ENCODE measurements around the gene MYD88. TPM values are rescaled to one million over a fixed set of nuclear protein-coding genes. Genes with fewer than 3 reads are reported as not detected.

MYD88 gene
- total and polyA plus RNA-seq, 9 of the 15 experiments (the other 6 are each of a cell fraction or from before 2014, with no cell fraction given), result 3.2 to 47.3 (median 27.6) TPM

DNA sequence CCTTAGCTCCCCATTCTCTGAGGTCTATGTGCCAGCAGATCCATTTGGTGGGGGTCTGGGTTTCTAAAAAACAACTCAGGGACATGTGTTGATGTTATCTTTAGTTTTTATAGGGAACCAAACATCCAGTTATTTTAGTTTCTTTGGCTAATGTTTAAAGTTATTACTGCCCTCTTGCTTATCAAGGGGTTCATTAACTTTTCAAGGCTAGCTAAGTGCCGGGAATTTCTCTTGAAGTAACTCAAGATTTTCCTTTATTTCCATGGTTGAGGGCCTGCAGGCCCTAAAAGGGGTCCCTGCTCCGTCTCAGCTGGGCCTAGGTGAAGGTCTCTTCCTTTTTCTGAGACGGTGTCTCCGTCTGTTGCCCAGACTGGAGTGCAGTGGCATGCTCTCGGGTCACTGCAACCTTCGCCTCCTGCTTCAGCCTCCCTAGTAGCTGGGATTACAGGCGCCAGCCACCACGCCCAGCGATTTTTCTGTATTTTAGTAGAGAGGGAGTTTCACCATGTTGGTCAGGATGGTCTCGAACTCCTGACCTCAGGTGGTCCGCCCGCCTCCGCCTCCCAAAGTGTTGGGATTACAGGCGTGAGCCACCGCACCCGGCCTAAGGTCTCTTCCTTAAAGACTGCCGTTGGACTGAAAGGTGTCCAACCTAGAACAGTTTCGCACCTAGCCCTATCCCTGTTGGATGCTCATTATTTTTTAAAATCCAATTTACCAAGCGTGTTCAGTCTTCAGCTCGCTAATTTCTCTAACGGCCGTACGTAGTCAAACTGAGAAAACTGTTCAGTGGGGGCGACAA is 25.6 kb downstream of the MYD88 start:
- intact Hi-C loops (cut with micrococcal nuclease), result no loop called here
- in situ Hi-C loops (cut with MboI), result no loop called here
- WGBS (ENCODE audit: insufficient coverage, low coverage, missing lambda C conversion rate), result 18% methylated on average over 24 of the region's 24 CpGs
- no peak for TF ChIP-seq BACH1 (tag; IDR thresholded peaks at IDR 0.05)
- no peak for TF ChIP-seq ESRRA (IDR thresholded peaks at IDR 0.05; ENCODE audit: borderline replicate concordance, low read depth)
- no peak for TF ChIP-seq ZBED1 (IDR thresholded peaks at IDR 0.05)
- TF ChIP-seq, protein P1, sequence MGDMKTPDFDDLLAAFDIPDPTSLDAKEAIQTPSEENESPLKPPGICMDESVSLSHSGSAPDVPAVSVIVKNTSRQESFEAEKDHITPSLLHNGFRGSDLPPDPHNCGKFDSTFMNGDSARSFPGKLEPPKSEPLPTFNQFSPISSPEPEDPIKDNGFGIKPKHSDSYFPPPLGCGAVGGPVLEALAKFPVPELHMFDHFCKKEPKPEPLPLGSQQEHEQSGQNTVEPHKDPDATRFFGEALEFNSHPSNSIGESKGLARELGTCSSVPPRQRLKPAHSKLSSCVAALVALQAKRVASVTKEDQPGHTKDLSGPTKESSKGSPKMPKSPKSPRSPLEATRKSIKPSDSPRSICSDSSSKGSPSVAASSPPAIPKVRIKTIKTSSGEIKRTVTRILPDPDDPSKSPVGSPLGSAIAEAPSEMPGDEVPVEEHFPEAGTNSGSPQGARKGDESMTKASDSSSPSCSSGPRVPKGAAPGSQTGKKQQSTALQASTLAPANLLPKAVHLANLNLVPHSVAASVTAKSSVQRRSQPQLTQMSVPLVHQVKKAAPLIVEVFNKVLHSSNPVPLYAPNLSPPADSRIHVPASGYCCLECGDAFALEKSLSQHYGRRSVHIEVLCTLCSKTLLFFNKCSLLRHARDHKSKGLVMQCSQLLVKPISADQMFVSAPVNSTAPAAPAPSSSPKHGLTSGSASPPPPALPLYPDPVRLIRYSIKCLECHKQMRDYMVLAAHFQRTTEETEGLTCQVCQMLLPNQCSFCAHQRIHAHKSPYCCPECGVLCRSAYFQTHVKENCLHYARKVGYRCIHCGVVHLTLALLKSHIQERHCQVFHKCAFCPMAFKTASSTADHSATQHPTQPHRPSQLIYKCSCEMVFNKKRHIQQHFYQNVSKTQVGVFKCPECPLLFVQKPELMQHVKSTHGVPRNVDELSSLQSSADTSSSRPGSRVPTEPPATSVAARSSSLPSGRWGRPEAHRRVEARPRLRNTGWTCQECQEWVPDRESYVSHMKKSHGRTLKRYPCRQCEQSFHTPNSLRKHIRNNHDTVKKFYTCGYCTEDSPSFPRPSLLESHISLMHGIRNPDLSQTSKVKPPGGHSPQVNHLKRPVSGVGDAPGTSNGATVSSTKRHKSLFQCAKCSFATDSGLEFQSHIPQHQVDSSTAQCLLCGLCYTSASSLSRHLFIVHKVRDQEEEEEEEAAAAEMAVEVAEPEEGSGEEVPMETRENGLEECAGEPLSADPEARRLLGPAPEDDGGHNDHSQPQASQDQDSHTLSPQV (IDR thresholded peaks at IDR 0.05), result peak; percentile 38; the same call in 1 of the 2 replicates
- no peak for TF ChIP-seq CHCHD3 (CRISPR knock-in tag; IDR thresholded peaks at IDR 0.05)
- no peak for TF ChIP-seq SMARCB1 (IDR thresholded peaks at IDR 0.05; ENCODE audit: insufficient read length, low read depth)
- TF ChIP-seq, protein P2, sequence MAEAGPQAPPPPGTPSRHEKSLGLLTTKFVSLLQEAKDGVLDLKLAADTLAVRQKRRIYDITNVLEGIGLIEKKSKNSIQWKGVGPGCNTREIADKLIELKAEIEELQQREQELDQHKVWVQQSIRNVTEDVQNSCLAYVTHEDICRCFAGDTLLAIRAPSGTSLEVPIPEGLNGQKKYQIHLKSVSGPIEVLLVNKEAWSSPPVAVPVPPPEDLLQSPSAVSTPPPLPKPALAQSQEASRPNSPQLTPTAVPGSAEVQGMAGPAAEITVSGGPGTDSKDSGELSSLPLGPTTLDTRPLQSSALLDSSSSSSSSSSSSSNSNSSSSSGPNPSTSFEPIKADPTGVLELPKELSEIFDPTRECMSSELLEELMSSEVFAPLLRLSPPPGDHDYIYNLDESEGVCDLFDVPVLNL (CRISPR knock-in tag; IDR thresholded peaks at IDR 0.05; ENCODE audit: low read depth), result no peak
- TF ChIP-seq GTF2B (IDR thresholded peaks at IDR 0.05; ENCODE audit: extremely low read depth, insufficient read length), result no peak
- TF ChIP-seq RBFOX2 (IDR thresholded peaks at IDR 0.05; ENCODE audit: low read depth, low read length), result no peak
- no peak for TF ChIP-seq DMBX1 (CRISPR knock-in tag; IDR thresholded peaks at IDR 0.05; ENCODE audit: borderline replicate concordance)
- TF ChIP-seq PYGO2 (tag; IDR thresholded peaks at IDR 0.05), result no peak
- TF ChIP-seq CSDE1 (IDR thresholded peaks at IDR 0.05), result no peak
- TF ChIP-seq ZNF75A (CRISPR knock-in tag; IDR thresholded peaks at IDR 0.05), result no peak
- TF ChIP-seq ZBTB12 (CRISPR knock-in tag; IDR thresholded peaks at IDR 0.05), result no peak
- no peak for TF ChIP-seq NCOA1 (IDR thresholded peaks at IDR 0.05; ENCODE audit: low read depth)
- no peak for TF ChIP-seq ELF2 (CRISPR knock-in tag; IDR thresholded peaks at IDR 0.05)

More for the DNA sequence above, 25.6 kb downstream of the MYD88 start:
- BruUV-seq (replicated peaks), result no TSS peak
- Histone ChIP-seq H2AFZ (ENCODE audit: low read depth, low read length) (peak overlapping the region; percentile 98), H4K20me1 (replicated peaks; ENCODE audit: control insufficient read depth, insufficient read depth, low read length) (peaks cover 7% of the 10 kb centered on the region), H3K27me3 (ENCODE audit: control insufficient read depth in 2 of 2, insufficient read depth in 2 of 2, low read length in 2 of 2) (no peaks in the 10 kb centered on the region), H3K4me3 (peak overlapping the region; percentile 91), H3K27ac (ENCODE audit: extremely low read depth, low read depth, low read length) (peak overlapping the region; percentile 98), H3K9me1 (ENCODE audit: control insufficient read depth, insufficient read depth, low read length) (no peaks in the 10 kb centered on the region), H3K36me3 (ENCODE audit: control insufficient read depth, insufficient read depth, low read length) (peaks cover 16% of the 10 kb centered on the region), H3K4me2 (ENCODE audit: insufficient read depth, low read length) (peak overlapping the region; percentile 89), H3K4me1 (replicated peaks in 1 of 2; ENCODE audit: control insufficient read depth in 2 of 2, insufficient read depth in 2 of 2, low read length in 2 of 2) (peaks cover 22 to 33% of the 10 kb centered on the region in 2 experiments), H3K9me3 (replicated peaks; ENCODE audit: control insufficient read depth, insufficient read depth, low read depth, low read length) (no peaks in the 10 kb centered on the region), H3K79me2 (ENCODE audit: control insufficient read depth, insufficient read depth, low read length) (peaks cover 37% of the 10 kb centered on the region), H3K9ac (ENCODE audit: insufficient read depth in 1 of 2, low read depth in 2 of 2, low read length in 2 of 2) (peak overlapping the region; percentile 89 to 91)
- POLR2A ChIA-PET, result interaction anchor here (0.6 to 5.4 kb wide), 25 partner anchors 8 to 461 kb away, joined by 3 to 55 read pairs (median 4); partner anchors contain the start of genes ACAA1 and MYD88
- CTCF ChIA-PET (ENCODE audit: low intra/inter-chr PET ratio), result no interaction called here
- ATAC-seq, result no peak
- no peak for FAIRE-seq
- DNase-seq (ENCODE audit: extremely low read depth in 1 of 4, low spot score in 3 of 4), result peak in 1 of 4 experiments; percentile 50
